SU-DHL-6 (cell line): ENCODE data around the gene RABL2B.

Experiments
- CTCF ChIP-seq: fragments of 200-600 bp; sonication (generic); IDR thresholded peaks from one replicate; pipeline ENCODE4 v1.5.1; 2017; ENCODE audit warnings: antibody characterized with exemption, mild to moderate bottlenecking, low read length, moderate library complexity; ENCODE audit not compliant: insufficient read depth, poor library complexity, severe bottlenecking
- EZH2phosphoT487 ChIP-seq: fragments of 200-600 bp; sonication (generic), shearing (Covaris generic); conservative IDR thresholded peaks from 2 replicates; pipeline ENCODE4 v1.6.1; 2018; ENCODE audit warnings: mild to moderate bottlenecking, antibody characterized with exemption, low read length, moderate library complexity, mixed read lengths

GRCh38 chr22:50730941-50731661, 52.3 kb downstream of the RABL2B start:
- TF ChIP-seq CTCF (no peak), EZH2phosphoT487 (no peak)
